SK-N-SH (cell line): ENCODE results near the gene DHDH.

Experiments used
- CTCF ChIP-seq: fragments of 200-600 bp; sonication (generic); IDR thresholded peaks from 2 replicates; pipeline ENCODE4 v1.6.1; 2017; ENCODE audit warnings: antibody characterized with exemption, mild to moderate bottlenecking, moderate library complexity
- EP300 ChIP-seq, 2 experiments: IDR thresholded peaks; 2 replicates each; pipeline versions ENCODE4 v1.4.0 to v1.6.1; 2012; ENCODE audit warnings: borderline replicate concordance in 1 of 2, low read depth in 1 of 2, low read length in 1 of 2
- FOXM1 ChIP-seq: IDR thresholded peaks from 2 replicates; pipeline ENCODE4 v1.4.0; 2012; ENCODE audit warnings: low read depth, mild to moderate bottlenecking
- JUND ChIP-seq: IDR thresholded peaks from 2 replicates; pipeline ENCODE4 v1.4.0; 2012
- MAX ChIP-seq: IDR thresholded peaks from 2 replicates; pipeline ENCODE4 v1.4.0; 2012; ENCODE audit warnings: low read depth
- MEF2A ChIP-seq: IDR thresholded peaks from 2 replicates; pipeline ENCODE4 v1.4.0; 2012; ENCODE audit warnings: low read depth, borderline replicate concordance
- POLR2AphosphoS5 ChIP-seq: IDR thresholded peaks from 2 replicates; pipeline ENCODE4 v1.6.1; 2012; ENCODE audit warnings: low read depth, low read length
- RXRA ChIP-seq: IDR thresholded peaks from 2 replicates; pipeline ENCODE4 v1.4.0; 2012; ENCODE audit warnings: low read depth, mild to moderate bottlenecking, borderline replicate concordance
- TAF1 ChIP-seq: IDR thresholded peaks from 2 replicates; pipeline ENCODE4 v1.6.1; 2012; ENCODE audit warnings: low read depth, mild to moderate bottlenecking, low read length, moderate library complexity, borderline replicate concordance
- USF1 ChIP-seq: IDR thresholded peaks from 2 replicates; pipeline ENCODE4 v1.4.0; 2012; ENCODE audit warnings: low read depth, borderline replicate concordance
- YY1 ChIP-seq: IDR thresholded peaks from 2 replicates; pipeline ENCODE4 v1.4.0; 2012; ENCODE audit warnings: low read depth, mild to moderate bottlenecking

GRCh38 chr19:48900477-48901406 is 32.8 kb upstream of the DHDH start:
- no peak for TF ChIP-seq POLR2AphosphoS5
- TF ChIP-seq CTCF: no peak
- no peak for TF ChIP-seq USF1
- no peak for TF ChIP-seq EP300 (IDR thresholded peaks at IDR 0.05; ENCODE audit: borderline replicate concordance in 1 of 2, low read depth in 1 of 2, low read length in 1 of 2)
- TF ChIP-seq YY1: no peak
- no peak for TF ChIP-seq RXRA
- no peak for TF ChIP-seq FOXM1
- TF ChIP-seq TAF1: no peak
- no peak for TF ChIP-seq MAX
- TF ChIP-seq MEF2A: no peak
- no peak for TF ChIP-seq JUND
